Measurements from ENCODE around the gene PAM16.

GRCh38 chr16:4358831-4359561 lies 7.9 kb upstream of the PAM16 start:
- TF ChIP-seq BCL6B (tag by site-specific recombination; IDR thresholded peaks at IDR 0.05) (no peak), ZNF830 (tag by site-specific recombination; IDR thresholded peaks at IDR 0.05; ENCODE audit: low read depth) (no peak), ZNF174 (tag by site-specific recombination; IDR thresholded peaks at IDR 0.05) (no peak), ZNF664 (tag by site-specific recombination; IDR thresholded peaks at IDR 0.05) (no peak), ZNF37A (tag by site-specific recombination; IDR thresholded peaks at IDR 0.05) (no peak), CTCF (tag by site-specific recombination; IDR thresholded peaks at IDR 0.05) (peak; percentile 73), ZNF223 (tag by site-specific recombination; IDR thresholded peaks at IDR 0.05) (no peak), ZNF785 (tag by site-specific recombination; IDR thresholded peaks at IDR 0.05) (no peak), ZNF248 (tag by site-specific recombination; IDR thresholded peaks at IDR 0.05) (no peak), WT1 (tag by site-specific recombination; IDR thresholded peaks at IDR 0.05) (no peak)
